Uterus (tissue), 2 donors: ENCODE measurements around the gene ITPR1.

ENCODE experiments used
- CTCF ChIP-seq, 4 experiments: fragments of 200-600 bp in 2 of 4; fragments of 450-650 bp in 2 of 4; sonication (generic) in 2 of 4; IDR thresholded peaks; one replicate each; pipeline ENCODE4 v1.5.1; 2016 to 2019; ENCODE audit warnings: antibody characterized with exemption in 4 of 4, mild to moderate bottlenecking in 2 of 4, moderate library complexity in 1 of 4
- POLR2A ChIP-seq, 2 donors: fragments of 450-650 bp; IDR thresholded peaks; one replicate each; pipeline ENCODE4 v1.6.1; 2016; ENCODE audit warnings: antibody characterized with exemption in 2 of 2, mild to moderate bottlenecking in 1 of 2, moderate library complexity in 1 of 2

GRCh38 chr3:4717363-4717740, 224.2 kb downstream of the ITPR1 start:
- no peak for TF ChIP-seq CTCF (IDR thresholded peaks at IDR 0.05)
- no peak for TF ChIP-seq POLR2A (IDR thresholded peaks at IDR 0.05)
